K562 (cell line): ENCODE results near the gene PSMC3IP. TPM values are rescaled to one million over a fixed set of nuclear protein-coding genes. Genes with fewer than 3 reads are reported as not detected.

Source experiments
- ASH1L ChIP-seq: fragments of 450-650 bp; IDR thresholded peaks from 2 replicates; pipeline ENCODE4 v1.6.1; 2018; ENCODE audit warnings: borderline replicate concordance, mild to moderate bottlenecking, low read depth; ENCODE audit not compliant: partially characterized antibody
- CXXC5 ChIP-seq: fragments of 250-450 bp; sonication (Bioruptor Pico); IDR thresholded peaks from 2 replicates; pipeline ENCODE4 v1.8.0; 2022; ENCODE audit warnings: inconsistent platforms, mild to moderate bottlenecking, moderate library complexity
- ELF2 ChIP-seq: fragments of 250-450 bp; sonication (Bioruptor Pico); IDR thresholded peaks from 2 replicates; pipeline ENCODE4 v1.5.0; 2021; ENCODE audit warnings: mild to moderate bottlenecking
- ETV6 ChIP-seq, 3 experiments: fragments of 150-350 bp in 1 of 3; sonication (generic) in 1 of 3; formaldehyde crosslinking in 1 of 3; IDR thresholded peaks; 2 replicates each; pipeline versions ENCODE4 v1.6.1 to v1.8.0; 2014 to 2022; ENCODE audit warnings: borderline replicate concordance in 2 of 3, low read depth in 2 of 3, antibody characterized with exemption in 1 of 3, low read length in 1 of 3, mild to moderate bottlenecking in 1 of 3, missing genetic modification reagents in 1 of 3
- HDAC3 ChIP-seq: fragments of 450-650 bp; IDR thresholded peaks from 2 replicates; pipeline ENCODE4 v1.6.1; 2018; ENCODE audit warnings: borderline replicate concordance, mild to moderate bottlenecking, moderate library complexity; ENCODE audit not compliant: partially characterized antibody
- HDGF ChIP-seq: fragments of 450-650 bp; IDR thresholded peaks from 2 replicates; pipeline ENCODE4 v1.6.1; 2016
- JUNB ChIP-seq: fragments of 450-650 bp; formaldehyde crosslinking; conservative IDR thresholded peaks from 2 replicates; pipeline ENCODE4 v1.4.0; 2020; ENCODE audit warnings: mild to moderate bottlenecking
- MAFK ChIP-seq: IDR thresholded peaks from 2 replicates; pipeline ENCODE4 v1.6.1; 2011; ENCODE audit warnings: low read length, improper control_type of control experiment
- SLC30A9 ChIP-seq: fragments of 250-450 bp; sonication (Bioruptor Pico); IDR thresholded peaks from 2 replicates; pipeline ENCODE4 v1.8.0; 2022; ENCODE audit warnings: mild to moderate bottlenecking, moderate library complexity
- SPI1 ChIP-seq: IDR thresholded peaks from 2 replicates; pipeline ENCODE4 v1.6.1; 2011; ENCODE audit warnings: low read depth, low read length, control low read depth, borderline replicate concordance
- ZNF124 ChIP-seq: sonication (generic); formaldehyde crosslinking; IDR thresholded peaks from 2 replicates; pipeline ENCODE4 v1.8.1; 2022; ENCODE audit warnings: missing genetic modification reagents
- ZNF584 ChIP-seq: fragments of 200-800 bp; sonication (Bioruptor generic); IDR thresholded peaks from 2 replicates; pipeline ENCODE4 v1.6.1; 2016; ENCODE audit warnings: low read depth, mild to moderate bottlenecking, missing genetic modification characterization, missing compliant biosample characterization
- polyA plus RNA-seq, 8 experiments: library from polyadenylated mRNA; depleted of rRNA in 4 of 8; stranded (reverse) in 5 of 8; unstranded in 3 of 8; fragments of >200 nt; fragmentation: Nextera tagmentation in 2 of 8; fragmentation: Illumina TruSeq in 1 of 8; extraction: Ambion mirVana in 2 of 8; extraction: Trizol in 1 of 8; gene quantifications; 2 replicates each; pipeline versions ENCODE4 v1.2.1 to v1.2.3, GENCODE V29; 2011 to 2014; ENCODE audit warnings: inconsistent platforms in 1 of 8, missing spikeins in 1 of 8
- total RNA-seq, 7 experiments: library from RNA; depleted of rRNA in 6 of 7; stranded (reverse); fragments of >200 nt in 6 of 7; fragmentation: Illumina TruSeq in 2 of 7; extraction: Trizol in 2 of 7; gene quantifications; 2 replicates each; pipeline versions ENCODE4 v1.2.1 to v1.2.3, GENCODE V29; 2011 to 2021; ENCODE audit warnings: low replicate concordance in 1 of 7
- TF ChIP-seq, protein P1 (sequence below): fragments of 450-650 bp; IDR thresholded peaks from 2 replicates; pipeline ENCODE4 v1.6.1; 2016; ENCODE audit warnings: antibody characterized with exemption
- TF ChIP-seq, protein P2 (sequence below): fragments of 250-450 bp; sonication (Bioruptor Pico); IDR thresholded peaks from 2 replicates; pipeline ENCODE4 v1.8.0; 2021; ENCODE audit warnings: moderate library complexity, mild to moderate bottlenecking, inconsistent platforms
- TF ChIP-seq, protein P3 (sequence below): fragments of 200-800 bp; sonication (Bioruptor generic); IDR thresholded peaks from 2 replicates; pipeline ENCODE4 v1.6.1; 2016; ENCODE audit warnings: missing genetic modification characterization, missing compliant biosample characterization
- TF ChIP-seq, protein P4 (sequence below): conservative IDR thresholded peaks from 2 replicates; pipeline ENCODE4 v1.6.1; 2011; ENCODE audit warnings: low read depth, mild to moderate bottlenecking, low read length; ENCODE audit not compliant: control insufficient read depth
- TF ChIP-seq, protein P5 (sequence below), 2 experiments: fragments of 250-450 bp in 1 of 2; fragments of 450-650 bp in 1 of 2; sonication (Bioruptor Pico) in 1 of 2; IDR thresholded peaks; 2 replicates each; pipeline versions ENCODE4 v1.6.1 to v1.8.0; 2016 to 2021; ENCODE audit warnings: mild to moderate bottlenecking in 2 of 2, moderate library complexity in 2 of 2, missing compliant biosample characterization in 1 of 2, missing genetic modification characterization in 1 of 2

The PSMC3IP gene
- total and polyA plus RNA-seq, 9 of the 15 experiments (the other 6 are each of a cell fraction or from before 2014, with no cell fraction given) = 13.8 to 65.6 (median 32.8) TPM

DNA sequence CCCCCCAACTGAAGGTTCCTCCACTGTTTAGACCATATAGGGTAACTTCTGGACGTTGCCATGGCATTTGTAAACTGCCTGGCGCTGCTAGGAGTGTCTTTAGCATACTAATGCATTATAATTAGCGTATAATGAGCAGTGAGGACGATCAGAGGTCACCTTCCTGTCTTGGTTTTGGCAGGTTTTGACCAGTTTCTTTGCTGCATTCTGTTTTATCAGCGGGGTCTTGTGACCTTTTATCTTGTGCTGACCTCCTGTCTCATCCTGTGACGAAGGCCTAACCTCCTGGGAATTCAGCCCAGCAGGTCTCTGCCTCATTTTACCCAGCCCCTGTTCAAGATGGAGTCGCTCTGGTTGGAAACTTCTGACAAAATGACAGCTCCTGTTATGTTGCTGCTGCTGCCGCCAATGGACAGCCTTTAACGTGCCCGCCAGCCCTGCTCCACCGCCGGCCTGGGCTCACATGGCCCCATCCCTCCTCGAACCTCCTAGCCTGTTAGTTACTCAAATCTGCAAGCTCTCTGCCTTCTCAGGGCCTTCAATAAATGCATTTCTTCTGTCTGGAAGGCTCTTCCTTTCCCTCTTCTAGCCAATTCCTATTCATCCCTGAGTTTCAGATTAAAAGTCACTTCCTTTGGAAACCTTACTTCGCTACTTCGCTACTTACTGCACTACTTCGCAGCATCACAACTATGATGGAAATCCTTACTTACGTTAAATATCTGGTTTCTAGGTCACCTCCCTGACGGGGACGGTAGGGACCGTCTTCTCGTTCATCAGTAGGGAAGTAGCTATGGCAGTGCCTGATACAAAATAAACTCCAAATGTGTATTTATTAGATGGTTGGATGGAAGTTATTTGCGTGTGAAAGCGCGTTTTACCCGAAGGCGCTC lies 42.1 kb downstream of the PSMC3IP start (continued):
- TF ChIP-seq, protein P1, sequence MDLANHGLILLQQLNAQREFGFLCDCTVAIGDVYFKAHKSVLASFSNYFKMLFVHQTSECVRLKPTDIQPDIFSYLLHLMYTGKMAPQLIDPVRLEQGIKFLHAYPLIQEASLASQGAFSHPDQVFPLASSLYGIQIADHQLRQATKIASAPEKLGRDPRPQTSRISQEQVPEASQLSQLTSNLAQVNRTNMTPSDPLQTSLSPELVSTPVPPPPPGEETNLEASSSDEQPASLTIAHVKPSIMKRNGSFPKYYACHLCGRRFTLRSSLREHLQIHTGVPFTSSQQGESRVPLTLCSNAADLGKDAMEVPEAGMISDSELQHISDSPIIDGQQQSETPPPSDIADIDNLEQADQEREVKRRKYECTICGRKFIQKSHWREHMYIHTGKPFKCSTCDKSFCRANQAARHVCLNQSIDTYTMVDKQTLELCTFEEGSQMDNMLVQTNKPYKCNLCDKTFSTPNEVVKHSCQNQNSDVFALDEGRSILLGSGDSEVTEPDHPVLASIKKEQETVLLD = 0 out of 2 replicates have a peak, but pooled peaks have one; percentile 53
- peak; percentile 63; the same call in 1 of the 2 replicates for TF ChIP-seq HDGF
- TF ChIP-seq MAFK = no peak
- no peak for TF ChIP-seq SPI1
- TF ChIP-seq, protein P2, sequence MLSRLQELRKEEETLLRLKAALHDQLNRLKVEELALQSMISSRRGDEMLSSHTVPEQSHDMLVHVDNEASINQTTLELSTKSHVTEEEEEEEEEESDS (CRISPR knock-in tag) = no peak
- peak; percentile 88; the same call in 1 of the 2 replicates for TF ChIP-seq ELF2 (CRISPR knock-in tag)
- no peak for TF ChIP-seq ZNF124
- TF ChIP-seq HDAC3 = no peak
- peak; percentile 59 for TF ChIP-seq ASH1L
- no peak for TF ChIP-seq ETV6 (IDR thresholded peaks at IDR 0.05; ENCODE audit: borderline replicate concordance in 1 of 2, low read depth in 2 of 2, low read length in 1 of 2)
- TF ChIP-seq ETV6 (CRISPR knock-in tag; IDR thresholded peaks at IDR 0.05; ENCODE audit: borderline replicate concordance) = no peak
- TF ChIP-seq, protein P3, sequence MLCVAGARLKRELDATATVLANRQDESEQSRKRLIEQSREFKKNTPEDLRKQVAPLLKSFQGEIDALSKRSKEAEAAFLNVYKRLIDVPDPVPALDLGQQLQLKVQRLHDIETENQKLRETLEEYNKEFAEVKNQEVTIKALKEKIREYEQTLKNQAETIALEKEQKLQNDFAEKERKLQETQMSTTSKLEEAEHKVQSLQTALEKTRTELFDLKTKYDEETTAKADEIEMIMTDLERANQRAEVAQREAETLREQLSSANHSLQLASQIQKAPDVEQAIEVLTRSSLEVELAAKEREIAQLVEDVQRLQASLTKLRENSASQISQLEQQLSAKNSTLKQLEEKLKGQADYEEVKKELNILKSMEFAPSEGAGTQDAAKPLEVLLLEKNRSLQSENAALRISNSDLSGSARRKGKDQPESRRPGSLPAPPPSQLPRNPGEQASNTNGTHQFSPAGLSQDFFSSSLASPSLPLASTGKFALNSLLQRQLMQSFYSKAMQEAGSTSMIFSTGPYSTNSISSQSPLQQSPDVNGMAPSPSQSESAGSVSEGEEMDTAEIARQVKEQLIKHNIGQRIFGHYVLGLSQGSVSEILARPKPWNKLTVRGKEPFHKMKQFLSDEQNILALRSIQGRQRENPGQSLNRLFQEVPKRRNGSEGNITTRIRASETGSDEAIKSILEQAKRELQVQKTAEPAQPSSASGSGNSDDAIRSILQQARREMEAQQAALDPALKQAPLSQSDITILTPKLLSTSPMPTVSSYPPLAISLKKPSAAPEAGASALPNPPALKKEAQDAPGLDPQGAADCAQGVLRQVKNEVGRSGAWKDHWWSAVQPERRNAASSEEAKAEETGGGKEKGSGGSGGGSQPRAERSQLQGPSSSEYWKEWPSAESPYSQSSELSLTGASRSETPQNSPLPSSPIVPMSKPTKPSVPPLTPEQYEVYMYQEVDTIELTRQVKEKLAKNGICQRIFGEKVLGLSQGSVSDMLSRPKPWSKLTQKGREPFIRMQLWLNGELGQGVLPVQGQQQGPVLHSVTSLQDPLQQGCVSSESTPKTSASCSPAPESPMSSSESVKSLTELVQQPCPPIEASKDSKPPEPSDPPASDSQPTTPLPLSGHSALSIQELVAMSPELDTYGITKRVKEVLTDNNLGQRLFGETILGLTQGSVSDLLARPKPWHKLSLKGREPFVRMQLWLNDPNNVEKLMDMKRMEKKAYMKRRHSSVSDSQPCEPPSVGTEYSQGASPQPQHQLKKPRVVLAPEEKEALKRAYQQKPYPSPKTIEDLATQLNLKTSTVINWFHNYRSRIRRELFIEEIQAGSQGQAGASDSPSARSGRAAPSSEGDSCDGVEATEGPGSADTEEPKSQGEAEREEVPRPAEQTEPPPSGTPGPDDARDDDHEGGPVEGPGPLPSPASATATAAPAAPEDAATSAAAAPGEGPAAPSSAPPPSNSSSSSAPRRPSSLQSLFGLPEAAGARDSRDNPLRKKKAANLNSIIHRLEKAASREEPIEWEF (CRISPR knock-in tag) = peak; percentile 98
- peak; percentile 98 for TF ChIP-seq ZNF584
- 0 out of 2 replicates have a peak, but pooled peaks have one; percentile 5 for TF ChIP-seq JUNB (CRISPR knock-in tag)
- TF ChIP-seq, protein P4, sequence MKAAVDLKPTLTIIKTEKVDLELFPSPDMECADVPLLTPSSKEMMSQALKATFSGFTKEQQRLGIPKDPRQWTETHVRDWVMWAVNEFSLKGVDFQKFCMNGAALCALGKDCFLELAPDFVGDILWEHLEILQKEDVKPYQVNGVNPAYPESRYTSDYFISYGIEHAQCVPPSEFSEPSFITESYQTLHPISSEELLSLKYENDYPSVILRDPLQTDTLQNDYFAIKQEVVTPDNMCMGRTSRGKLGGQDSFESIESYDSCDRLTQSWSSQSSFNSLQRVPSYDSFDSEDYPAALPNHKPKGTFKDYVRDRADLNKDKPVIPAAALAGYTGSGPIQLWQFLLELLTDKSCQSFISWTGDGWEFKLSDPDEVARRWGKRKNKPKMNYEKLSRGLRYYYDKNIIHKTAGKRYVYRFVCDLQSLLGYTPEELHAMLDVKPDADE = no peak
- peak; percentile 92 for TF ChIP-seq CXXC5 (CRISPR knock-in tag)
- TF ChIP-seq SLC30A9 (CRISPR knock-in tag) = no peak
- TF ChIP-seq, protein P5, sequence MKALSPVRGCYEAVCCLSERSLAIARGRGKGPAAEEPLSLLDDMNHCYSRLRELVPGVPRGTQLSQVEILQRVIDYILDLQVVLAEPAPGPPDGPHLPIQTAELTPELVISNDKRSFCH (CRISPR knock-in tag; IDR thresholded peaks at IDR 0.05) = peak; percentile 81; the same call in 1 of the 2 replicates
- TF ChIP-seq, protein P5 (tag; IDR thresholded peaks at IDR 0.05) = peak; percentile 98
